ENCODE results near the gene ZC3H12D.

DNA sequence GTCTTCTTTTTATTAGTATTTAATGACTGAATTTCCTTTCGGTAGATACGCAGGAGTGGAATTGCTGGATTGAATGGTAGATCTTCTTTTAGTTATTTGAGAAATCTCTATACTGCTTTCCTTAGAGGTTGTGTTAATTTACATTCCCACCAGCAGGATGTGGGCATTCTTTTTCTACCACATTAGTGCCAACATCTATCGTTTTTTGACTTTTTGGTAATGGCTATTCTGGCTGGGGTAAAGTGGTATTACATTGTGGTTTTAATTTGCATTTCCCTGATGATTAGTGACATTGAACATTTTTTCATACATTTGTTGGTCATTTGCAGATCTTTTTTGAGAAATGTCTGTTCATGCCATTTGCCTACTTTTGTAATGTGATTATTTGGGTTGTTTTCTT lies 47.6 kb downstream of the ZC3H12D start:
- TF ChIP-seq ZNF124 (CRISPR knock-in tag; IDR thresholded peaks at IDR 0.05): no peak
- no peak for TF ChIP-seq PYGO2 (tag; IDR thresholded peaks at IDR 0.05)
- no peak for TF ChIP-seq CBX3 (IDR thresholded peaks at IDR 0.05; ENCODE audit: borderline replicate concordance in 1 of 2, low read length in 2 of 2)
- TF ChIP-seq IRF1 (CRISPR knock-in tag; IDR thresholded peaks at IDR 0.05; ENCODE audit: borderline replicate concordance): no peak
- no peak for TF ChIP-seq XRCC3 (IDR thresholded peaks at IDR 0.05)
- TF ChIP-seq CHCHD3 (CRISPR knock-in tag; IDR thresholded peaks at IDR 0.05): no peak
- no peak for TF ChIP-seq ESRRA (IDR thresholded peaks at IDR 0.05; ENCODE audit: borderline replicate concordance, low read depth)

All from K562 (cell line).